Prostate gland (tissue), 2 donors: ENCODE results near the gene INPP5A. TPM values are rescaled to one million over a fixed set of nuclear protein-coding genes. Genes with fewer than 3 reads are reported as not detected.

Source experiments
- DNase-seq: peaks from one replicate; pipeline ENCODE4 v3.0.0-alpha.2; 2019; ENCODE audit warnings: low spot score
- H3K27ac ChIP-seq, 2 donors: fragments of 200-600 bp; sonication (generic); 2 replicates each; pipeline ENCODE4 v1.5.1; 2017 to 2019
- H3K27me3 ChIP-seq: fragments of 200-600 bp; sonication (generic); replicated peaks from 2 replicates; pipeline ENCODE4 v1.5.1; 2019; ENCODE audit not compliant: insufficient read depth
- H3K36me3 ChIP-seq, 2 donors: fragments of 200-600 bp; sonication (generic); 1 replicate in 1 of 2; 2 replicates in 1 of 2; pipeline versions ENCODE4 v1.5.1 to v1.8.1; 2017 to 2019
- H3K4me1 ChIP-seq: fragments of 200-600 bp; sonication (generic); replicated peaks from 2 replicates; pipeline ENCODE4 v1.5.1; 2019
- H3K4me3 ChIP-seq, 2 donors: fragments of 200-600 bp; sonication (generic); 2 replicates each; pipeline ENCODE4 v1.5.1; 2017 to 2019
- H3K9me3 ChIP-seq: fragments of 200-600 bp; sonication (generic); 2 replicates; pipeline ENCODE4 v1.5.1; 2017
- POLR2A ChIP-seq: fragments of 450-650 bp; IDR thresholded peaks from one replicate; pipeline ENCODE4 v1.6.1; 2016; ENCODE audit warnings: antibody characterized with exemption, mild to moderate bottlenecking
- POLR2AphosphoS5 ChIP-seq: sonication (generic); formaldehyde crosslinking; IDR thresholded peaks from one replicate; pipeline ENCODE4 v1.6.1; 2017; ENCODE audit warnings: antibody characterized with exemption
- WGBS: methylation state at CpG from one replicate; pipeline ENCODE4 v1.1.5; 2018; 5-methylcytosine and 5-hydroxymethylcytosine counted together
- intact Hi-C: fragments of 100-400 bp; cut with DNase I; formaldehyde crosslinking; loops from one replicate; pipeline ENCODE4 v1.14.2; 2022
- total RNA-seq, 2 donors: library from RNA; depleted of rRNA; stranded (reverse); fragments of >200 nt; gene quantifications; one replicate each; pipeline ENCODE4 v1.1.0, GENCODE V29; 2016
- TF ChIP-seq, protein P1 (sequence below), 4 experiments: fragments of 200-600 bp in 2 of 4; fragments of 450-650 bp in 2 of 4; sonication (generic) in 2 of 4; IDR thresholded peaks; 1 replicate in 3 of 4; 2 replicates in 1 of 4; pipeline ENCODE4 v1.5.1; 2016 to 2019; ENCODE audit warnings: antibody characterized with exemption in 4 of 4, mild to moderate bottlenecking in 2 of 4, moderate library complexity in 2 of 4

The INPP5A gene
- total RNA-seq, 2 donors from 2014 or later, result 49.5 to 83.3 TPM

- intact Hi-C loops, result no loop called here
- no peak overlapping the region for H3K27ac ChIP-seq
- H3K4me1 ChIP-seq, result no peaks in the 10 kb centered on the region
- WGBS, result 76% methylated on average over 48 of the region's 48 CpGs
- no peaks in the 10 kb centered on the region for H3K9me3 ChIP-seq
- TF ChIP-seq POLR2A (no peak), POLR2AphosphoS5 (no peak)
- TF ChIP-seq, protein P1, sequence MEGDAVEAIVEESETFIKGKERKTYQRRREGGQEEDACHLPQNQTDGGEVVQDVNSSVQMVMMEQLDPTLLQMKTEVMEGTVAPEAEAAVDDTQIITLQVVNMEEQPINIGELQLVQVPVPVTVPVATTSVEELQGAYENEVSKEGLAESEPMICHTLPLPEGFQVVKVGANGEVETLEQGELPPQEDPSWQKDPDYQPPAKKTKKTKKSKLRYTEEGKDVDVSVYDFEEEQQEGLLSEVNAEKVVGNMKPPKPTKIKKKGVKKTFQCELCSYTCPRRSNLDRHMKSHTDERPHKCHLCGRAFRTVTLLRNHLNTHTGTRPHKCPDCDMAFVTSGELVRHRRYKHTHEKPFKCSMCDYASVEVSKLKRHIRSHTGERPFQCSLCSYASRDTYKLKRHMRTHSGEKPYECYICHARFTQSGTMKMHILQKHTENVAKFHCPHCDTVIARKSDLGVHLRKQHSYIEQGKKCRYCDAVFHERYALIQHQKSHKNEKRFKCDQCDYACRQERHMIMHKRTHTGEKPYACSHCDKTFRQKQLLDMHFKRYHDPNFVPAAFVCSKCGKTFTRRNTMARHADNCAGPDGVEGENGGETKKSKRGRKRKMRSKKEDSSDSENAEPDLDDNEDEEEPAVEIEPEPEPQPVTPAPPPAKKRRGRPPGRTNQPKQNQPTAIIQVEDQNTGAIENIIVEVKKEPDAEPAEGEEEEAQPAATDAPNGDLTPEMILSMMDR (IDR thresholded peaks at IDR 0.05), result no peak
- DNase-seq, result no peak
- no peaks in the 10 kb centered on the region for H3K36me3 ChIP-seq
- H3K4me3 ChIP-seq, result no peak overlapping the region
- no peaks in the 10 kb centered on the region for H3K27me3 ChIP-seq
Observed at GRCh38 chr10:132714096-132714985, 176.8 kb downstream of the INPP5A start.

GRCh38 chr10:132714986-132715775 lies 177.6 kb downstream of the INPP5A start:
- Histone ChIP-seq H3K36me3 (no peaks in the 10 kb centered on the region), H3K9me3 (no peaks in the 10 kb centered on the region), H3K27ac (no peak overlapping the region), H3K4me3 (no peak overlapping the region), H3K4me1 (no peaks in the 10 kb centered on the region), H3K27me3 (no peaks in the 10 kb centered on the region)
- TF ChIP-seq, protein P1 (IDR thresholded peaks at IDR 0.05), result no peak
- TF ChIP-seq POLR2A (no peak), POLR2AphosphoS5 (no peak)
- 90% methylated on average over 24 of the region's 24 CpGs for WGBS
- no peak for DNase-seq
- intact Hi-C loops, result no loop called here

- H3K27me3 ChIP-seq, result no peaks in the 10 kb centered on the region
- H3K4me1 ChIP-seq, result no peaks in the 10 kb centered on the region
- no peak overlapping the region for H3K4me3 ChIP-seq
- WGBS, result 88% methylated on average over 48 of the region's 48 CpGs
- TF ChIP-seq POLR2AphosphoS5 (no peak), POLR2A (no peak)
- TF ChIP-seq, protein P1 (IDR thresholded peaks at IDR 0.05), result no peak
- intact Hi-C loops, result no loop called here
- no peak for DNase-seq
- no peaks in the 10 kb centered on the region for H3K36me3 ChIP-seq
- H3K27ac ChIP-seq, result no peak overlapping the region
- no peaks in the 10 kb centered on the region for H3K9me3 ChIP-seq
Observed at GRCh38 chr10:132715776-132716680, 178.4 kb downstream of the INPP5A start.

DNA sequence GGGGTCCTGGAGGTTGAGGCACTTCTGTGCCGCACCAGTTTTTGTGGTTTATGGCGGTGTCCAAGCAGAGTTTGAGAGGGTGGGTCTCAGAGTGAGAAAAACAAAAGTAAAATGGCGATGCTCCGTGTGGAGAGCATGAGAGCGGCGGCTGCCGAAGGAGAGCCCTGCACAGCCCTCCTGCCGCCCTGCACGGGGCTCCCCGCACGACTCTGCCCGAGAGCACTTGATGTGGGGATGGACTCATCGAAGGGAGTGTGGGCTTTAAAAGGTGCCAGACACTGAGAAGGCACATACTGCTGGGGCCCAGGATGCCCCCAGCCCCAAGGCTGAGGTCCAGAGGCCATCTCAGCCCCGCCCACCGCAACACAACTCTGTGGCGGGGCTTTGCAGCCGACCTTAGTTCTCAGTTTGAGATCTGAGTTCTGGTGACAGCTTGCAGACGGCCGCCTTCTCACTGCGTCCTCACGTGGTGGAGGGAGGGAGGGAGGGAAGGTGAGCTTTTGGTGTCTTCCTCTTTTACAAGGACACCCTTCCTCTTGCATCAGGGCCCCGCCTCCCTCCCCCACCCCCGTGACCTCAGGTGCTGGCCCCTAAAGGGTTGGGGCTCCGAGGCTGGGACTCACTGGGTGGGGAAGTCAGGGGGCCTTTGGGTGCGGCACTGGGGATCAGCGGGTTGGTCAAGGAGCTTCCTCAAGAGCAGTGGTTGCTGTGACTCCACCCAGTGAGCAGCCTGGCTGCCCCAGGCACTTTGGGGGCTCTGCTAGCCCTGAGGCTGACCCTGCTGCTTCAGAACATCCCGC lies 179.3 kb downstream of the INPP5A start:
- 89% methylated on average over 27 of the region's 27 CpGs for WGBS
- intact Hi-C loops, result no loop called here

More for the DNA sequence above, 179.3 kb downstream of the INPP5A start:
- DNase-seq, result no peak
- Histone ChIP-seq H3K9me3 (no peaks in the 10 kb centered on the region), H3K4me3 (no peak overlapping the region), H3K36me3 (no peaks in the 10 kb centered on the region), H3K4me1 (no peaks in the 10 kb centered on the region), H3K27me3 (no peaks in the 10 kb centered on the region), H3K27ac (no peak overlapping the region)
- TF ChIP-seq, protein P1 (IDR thresholded peaks at IDR 0.05), result no peak
- TF ChIP-seq POLR2A (no peak), POLR2AphosphoS5 (no peak)
